ENCODE data around the gene NT5C2. TPM values are rescaled to one million over a fixed set of nuclear protein-coding genes. Genes with fewer than 3 reads are reported as not detected.
"Not testable (repeated sequence)": the region's sequence is repeated elsewhere in the genome, so short reads cannot be mapped to it uniquely, and the experiment has no call there.

NT5C2 gene
- total and polyA plus RNA-seq, 5 donors from 2014 or later = 52.4 to 59.6 (median 56.9) TPM

- H3K27ac ChIP-seq (ENCODE audit: insufficient read depth, low read length, poor library complexity, severe bottlenecking) = no peak overlapping the region
- no peaks in the 10 kb centered on the region for H3K4me1 ChIP-seq (ENCODE audit: control insufficient read depth, insufficient read depth, low read length, poor library complexity, severe bottlenecking)
- no peak overlapping the region for H3K4me3 ChIP-seq (ENCODE audit: low read depth, low read length)
- no peaks in the 10 kb centered on the region for H3K36me3 ChIP-seq (ENCODE audit: control insufficient read depth, insufficient read depth, low read length)
- Mint-ChIP-seq H3K36me3 (peaks cover 3% of the 10 kb centered on the region), H3K4me1 (no peaks in the 10 kb centered on the region), H3K9me3 (peaks cover 0 to 11% (median 4%) of the 10 kb centered on the region in 7 donors), H3K4me3 (no peak overlapping the region), H3K27ac (no peak overlapping the region), H3K27me3 (peaks cover 11% of the 10 kb centered on the region)
- H3K27me3 ChIP-seq (ENCODE audit: control insufficient read depth, insufficient read depth, low read length) = no peaks in the 10 kb centered on the region
- H3K9me3 ChIP-seq (ENCODE audit: control insufficient read depth in 2 of 2, low read length in 2 of 2) = peaks cover 3 to 16% of the 10 kb centered on the region in 2 experiments
- ATAC-seq (ENCODE audit: low read depth in 2 of 2) = no peak
- DNase-seq = no peak
Measured at GRCh38 chr10:103227416-103227815, 34.3 kb upstream of the NT5C2 start.

DNA sequence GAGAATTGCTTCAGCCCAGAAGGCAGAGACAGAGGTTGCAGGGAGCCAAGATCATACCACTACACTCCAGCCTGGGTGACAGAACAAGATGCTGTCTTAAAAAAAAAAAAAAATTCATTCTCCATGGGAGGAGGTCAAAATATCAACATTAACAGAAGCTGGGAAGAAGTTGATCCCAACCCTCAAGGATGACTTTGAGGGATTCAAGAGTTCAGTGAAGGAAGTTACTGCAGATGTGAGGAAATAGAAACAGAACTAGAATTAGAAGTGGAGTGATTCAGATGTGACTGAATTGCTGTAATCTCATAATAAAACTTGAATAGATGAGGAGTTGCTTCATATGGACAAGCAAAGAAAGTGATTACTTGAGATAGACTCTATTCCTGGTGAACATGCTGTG, 32.9 kb upstream of the NT5C2 start:
- H3K27ac ChIP-seq (ENCODE audit: insufficient read depth, low read length, poor library complexity, severe bottlenecking) = no peak overlapping the region
- peaks cover 0 to 15% (median 4%) of the 10 kb centered on the region in 7 donors for H3K9me3 Mint-ChIP-seq
- no peaks in the 10 kb centered on the region for H3K27me3 ChIP-seq (ENCODE audit: control insufficient read depth, insufficient read depth, low read length)
- DNase-seq (no peak), ATAC-seq (ENCODE audit: low read depth in 2 of 2) (no peak)
- H3K9me3 ChIP-seq (ENCODE audit: control insufficient read depth in 2 of 2, low read length in 2 of 2) = peaks cover 3 to 16% of the 10 kb centered on the region in 2 experiments
- H3K4me1 Mint-ChIP-seq = no peaks in the 10 kb centered on the region
- peaks cover 4% of the 10 kb centered on the region for H3K27me3 Mint-ChIP-seq
- H3K4me3 ChIP-seq (ENCODE audit: low read depth, low read length) = no peak overlapping the region
- peak overlapping the region in 1 of 3 donors; percentile 79 for H3K27ac Mint-ChIP-seq
- H3K4me3 Mint-ChIP-seq = no peak overlapping the region
- peaks cover 3% of the 10 kb centered on the region for H3K36me3 Mint-ChIP-seq
- H3K4me1 ChIP-seq (ENCODE audit: control insufficient read depth, insufficient read depth, low read length, poor library complexity, severe bottlenecking) = no peaks in the 10 kb centered on the region
- H3K36me3 ChIP-seq (ENCODE audit: control insufficient read depth, insufficient read depth, low read length) = no peaks in the 10 kb centered on the region

DNA sequence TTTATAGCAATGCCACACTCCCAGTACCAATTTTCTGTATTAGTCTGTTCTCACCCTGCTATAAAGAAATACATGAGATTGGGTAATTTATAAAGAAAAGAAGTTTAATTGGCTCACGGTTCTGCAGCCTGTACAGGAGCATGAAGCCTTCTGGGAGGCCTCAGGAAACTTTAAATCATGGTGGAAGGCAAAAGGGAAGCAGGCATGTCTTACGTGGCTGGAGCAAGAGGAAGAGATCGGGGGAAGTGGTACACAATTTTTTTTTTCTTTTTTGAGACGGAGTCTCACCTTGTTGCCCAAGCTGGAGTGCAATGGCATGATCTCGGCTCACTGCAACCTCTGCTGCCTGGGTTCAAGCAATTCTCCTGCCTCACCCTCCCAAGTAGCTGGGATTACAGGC, 31.6 kb upstream of the NT5C2 start:
- not testable (repeated sequence) for H3K4me3 Mint-ChIP-seq; ATAC-seq (ENCODE audit: low read depth in 2 of 2); H3K27me3 Mint-ChIP-seq; H3K36me3 Mint-ChIP-seq; H3K27me3 ChIP-seq (ENCODE audit: control insufficient read depth, insufficient read depth, low read length); H3K27ac Mint-ChIP-seq; H3K4me1 ChIP-seq (ENCODE audit: control insufficient read depth, insufficient read depth, low read length, poor library complexity, severe bottlenecking); H3K27ac ChIP-seq (ENCODE audit: insufficient read depth, low read length, poor library complexity, severe bottlenecking); H3K36me3 ChIP-seq (ENCODE audit: control insufficient read depth, insufficient read depth, low read length); H3K4me3 ChIP-seq (ENCODE audit: low read depth, low read length); H3K4me1 Mint-ChIP-seq; DNase-seq
- H3K9me3 ChIP-seq (ENCODE audit: control insufficient read depth in 2 of 2, low read length in 2 of 2) = peaks cover 3 to 16% of the 10 kb centered on the region in 2 experiments
- H3K9me3 Mint-ChIP-seq = peaks cover 0 to 15% (median 4%) of the 10 kb centered on the region in 7 donors

DNA sequence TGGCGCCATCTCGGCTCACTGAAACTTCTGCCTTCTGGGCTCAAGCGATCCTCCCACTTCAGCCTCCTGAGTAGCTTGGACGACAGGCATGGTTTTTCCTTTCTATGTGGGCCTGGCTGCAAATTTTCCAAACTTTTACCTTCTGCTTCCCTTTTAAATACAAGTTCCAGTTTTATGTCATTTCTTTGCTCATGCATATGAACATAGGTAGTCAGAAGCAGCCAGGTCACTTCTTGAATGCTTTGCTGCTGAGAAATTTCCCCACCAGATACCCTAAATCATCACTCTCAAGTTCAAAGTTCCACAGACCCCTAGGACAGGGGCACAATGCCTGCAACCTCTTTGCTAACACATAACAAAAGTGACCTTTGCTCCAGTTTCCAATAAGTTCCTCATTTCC, 31.1 kb upstream of the NT5C2 start:
- ATAC-seq (ENCODE audit: low read depth in 2 of 2) (no peak), DNase-seq (no peak)
- H3K9me3 ChIP-seq (ENCODE audit: control insufficient read depth in 2 of 2, low read length in 2 of 2) = peaks cover 3 to 16% of the 10 kb centered on the region in 2 experiments
- no peaks in the 10 kb centered on the region for H3K4me1 ChIP-seq (ENCODE audit: control insufficient read depth, insufficient read depth, low read length, poor library complexity, severe bottlenecking)
- Mint-ChIP-seq H3K4me3 (no peak overlapping the region), H3K36me3 (peaks cover 3% of the 10 kb centered on the region), H3K27ac (no peak overlapping the region), H3K9me3 (peaks cover 0 to 15% (median 4%) of the 10 kb centered on the region in 7 donors), H3K27me3 (peaks cover 4% of the 10 kb centered on the region), H3K4me1 (no peaks in the 10 kb centered on the region)
- H3K4me3 ChIP-seq (ENCODE audit: low read depth, low read length) = no peak overlapping the region
- no peaks in the 10 kb centered on the region for H3K36me3 ChIP-seq (ENCODE audit: control insufficient read depth, insufficient read depth, low read length)
- no peaks in the 10 kb centered on the region for H3K27me3 ChIP-seq (ENCODE audit: control insufficient read depth, insufficient read depth, low read length)
- H3K27ac ChIP-seq (ENCODE audit: insufficient read depth, low read length, poor library complexity, severe bottlenecking) = no peak overlapping the region

GRCh38 chr10:103216362-103216761, 23.3 kb upstream of the NT5C2 start:
- not testable (repeated sequence) for H3K27ac ChIP-seq (ENCODE audit: insufficient read depth, low read length, poor library complexity, severe bottlenecking); DNase-seq; H3K4me1 ChIP-seq (ENCODE audit: control insufficient read depth, insufficient read depth, low read length, poor library complexity, severe bottlenecking); H3K36me3 Mint-ChIP-seq; H3K36me3 ChIP-seq (ENCODE audit: control insufficient read depth, insufficient read depth, low read length); ATAC-seq (ENCODE audit: low read depth in 2 of 2); H3K4me3 Mint-ChIP-seq; H3K9me3 ChIP-seq (ENCODE audit: control insufficient read depth in 2 of 2, low read length in 2 of 2); H3K4me1 Mint-ChIP-seq; H3K27me3 ChIP-seq (ENCODE audit: control insufficient read depth, insufficient read depth, low read length); H3K4me3 ChIP-seq (ENCODE audit: low read depth, low read length)
- H3K27ac Mint-ChIP-seq = peak overlapping the region in 1 of 3 donors; percentile 30
- peaks cover 12% of the 10 kb centered on the region for H3K27me3 Mint-ChIP-seq
- peaks cover 4 to 12% (median 8%) of the 10 kb centered on the region in 7 donors for H3K9me3 Mint-ChIP-seq

DNA sequence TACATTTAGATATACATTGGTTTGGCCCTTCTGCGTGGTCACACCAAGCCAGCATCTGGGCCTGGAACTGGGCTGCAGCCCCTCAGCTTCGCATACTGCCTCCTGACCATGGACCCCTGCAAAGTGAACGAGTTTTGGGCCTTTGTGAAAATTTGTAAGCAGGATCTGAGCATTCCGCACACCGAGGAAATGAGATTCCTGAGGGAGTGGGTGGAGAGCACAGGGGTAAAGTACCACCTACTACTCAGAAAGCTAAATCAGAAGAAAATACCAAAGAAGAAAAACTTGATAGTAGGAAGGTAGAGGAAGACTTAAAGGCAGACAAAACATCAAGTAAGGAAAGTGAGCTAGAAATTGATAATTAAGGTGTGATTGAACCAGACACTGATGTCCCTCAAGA, 22.5 kb upstream of the NT5C2 start:
- no peaks in the 10 kb centered on the region for H3K36me3 Mint-ChIP-seq
- no peak for ATAC-seq (ENCODE audit: low read depth in 2 of 2)
- no peaks in the 10 kb centered on the region for H3K27me3 ChIP-seq (ENCODE audit: control insufficient read depth, insufficient read depth, low read length)
- H3K27ac Mint-ChIP-seq = no peak overlapping the region
- H3K9me3 Mint-ChIP-seq = peaks cover 4 to 12% (median 8%) of the 10 kb centered on the region in 7 donors
- no peak overlapping the region for H3K4me3 Mint-ChIP-seq
- H3K4me3 ChIP-seq (ENCODE audit: low read depth, low read length) = no peak overlapping the region
- H3K27me3 Mint-ChIP-seq = peaks cover 12% of the 10 kb centered on the region
- H3K4me1 ChIP-seq (ENCODE audit: control insufficient read depth, insufficient read depth, low read length, poor library complexity, severe bottlenecking) = no peaks in the 10 kb centered on the region
- H3K4me1 Mint-ChIP-seq = no peaks in the 10 kb centered on the region
- no peaks in the 10 kb centered on the region for H3K36me3 ChIP-seq (ENCODE audit: control insufficient read depth, insufficient read depth, low read length)
- peaks cover 0 to 1% of the 10 kb centered on the region in 2 experiments for H3K9me3 ChIP-seq (ENCODE audit: control insufficient read depth in 2 of 2, low read length in 2 of 2)
- no peak for DNase-seq
- no peak overlapping the region for H3K27ac ChIP-seq (ENCODE audit: insufficient read depth, low read length, poor library complexity, severe bottlenecking)

- H3K27ac ChIP-seq (ENCODE audit: insufficient read depth, low read length, poor library complexity, severe bottlenecking); H3K36me3 Mint-ChIP-seq; H3K4me3 Mint-ChIP-seq; DNase-seq; H3K4me3 ChIP-seq (ENCODE audit: low read depth, low read length); H3K27ac Mint-ChIP-seq; ATAC-seq (ENCODE audit: low read depth in 2 of 2); H3K4me1 ChIP-seq (ENCODE audit: control insufficient read depth, insufficient read depth, low read length, poor library complexity, severe bottlenecking); H3K27me3 ChIP-seq (ENCODE audit: control insufficient read depth, insufficient read depth, low read length); H3K36me3 ChIP-seq (ENCODE audit: control insufficient read depth, insufficient read depth, low read length); H3K4me1 Mint-ChIP-seq: not testable (repeated sequence)
- peaks cover 5 to 14% (median 8%) of the 10 kb centered on the region in 7 donors for H3K9me3 Mint-ChIP-seq
- H3K9me3 ChIP-seq (ENCODE audit: control insufficient read depth in 2 of 2, low read length in 2 of 2) = peaks cover 4 to 14% of the 10 kb centered on the region in 2 experiments
- peaks cover 12% of the 10 kb centered on the region for H3K27me3 Mint-ChIP-seq
Measured at GRCh38 chr10:103210262-103210661, 17.2 kb upstream of the NT5C2 start.

- not testable (repeated sequence) for ATAC-seq (ENCODE audit: low read depth in 2 of 2); H3K4me1 Mint-ChIP-seq; H3K4me1 ChIP-seq (ENCODE audit: control insufficient read depth, insufficient read depth, low read length, poor library complexity, severe bottlenecking); H3K27ac ChIP-seq (ENCODE audit: insufficient read depth, low read length, poor library complexity, severe bottlenecking); H3K27me3 ChIP-seq (ENCODE audit: control insufficient read depth, insufficient read depth, low read length); H3K36me3 Mint-ChIP-seq; H3K36me3 ChIP-seq (ENCODE audit: control insufficient read depth, insufficient read depth, low read length); H3K4me3 ChIP-seq (ENCODE audit: low read depth, low read length); H3K4me3 Mint-ChIP-seq; DNase-seq; H3K27ac Mint-ChIP-seq
- Mint-ChIP-seq H3K27me3 (peaks cover 19% of the 10 kb centered on the region), H3K9me3 (peaks cover 2 to 11% (median 6%) of the 10 kb centered on the region in 7 donors)
- H3K9me3 ChIP-seq (ENCODE audit: control insufficient read depth in 2 of 2, low read length in 2 of 2) = peaks cover 4 to 14% of the 10 kb centered on the region in 2 experiments
Measured at GRCh38 chr10:103207643-103208042, 14.6 kb upstream of the NT5C2 start.

Data from CD4-positive, CD25-positive, alpha-beta regulatory T cell (primary cell).